Stimulated activated CD8-positive, alpha-beta memory T cell treated with anti-CD3 and anti-CD28 coated beads, Interleukin-15, amount 100 ng/mL, for 1 hour (primary cell): ENCODE data around the gene SORL1-AS1.
"Not testable (repeated sequence)": the region's sequence is repeated elsewhere in the genome, so short reads cannot be mapped to it uniquely, and the experiment has no call there.

ENCODE experiments used
- DNase-seq: peaks from one replicate; pipeline ENCODE4 v3.0.0-alpha.2; 2020; ENCODE audit warnings: low read depth

The SORL1-AS1 gene

GRCh38 chr11:121452609-121453150, at the start of gene SORL1-AS1:
TSS of gene SORL1-AS1 (minus strand) at chr11:121452967.
- DNase-seq, result no peak

- no peak for DNase-seq
Measured at GRCh38 chr11:121500717-121501116, 48.0 kb upstream of the SORL1-AS1 start.

DNA sequence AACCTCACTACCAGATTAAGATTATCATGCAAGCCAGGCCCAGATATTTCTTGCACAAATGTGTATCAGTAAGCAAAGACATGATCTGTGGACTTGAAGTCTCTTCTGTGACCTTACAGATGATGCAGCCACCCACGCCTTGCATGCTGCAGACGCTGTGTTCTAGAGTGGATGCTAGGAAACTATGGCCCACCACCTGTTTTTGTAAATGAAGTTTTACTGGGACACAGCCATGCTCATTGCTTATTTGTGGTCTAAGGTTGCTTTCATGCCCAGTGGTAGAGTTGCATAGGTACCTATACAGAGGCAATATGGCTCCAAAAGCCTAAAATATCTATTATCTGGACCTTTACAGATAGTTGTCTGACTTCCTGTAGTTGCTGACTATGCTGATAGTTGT, 47.5 kb upstream of the SORL1-AS1 start:
- DNase-seq, result no peak

DNA sequence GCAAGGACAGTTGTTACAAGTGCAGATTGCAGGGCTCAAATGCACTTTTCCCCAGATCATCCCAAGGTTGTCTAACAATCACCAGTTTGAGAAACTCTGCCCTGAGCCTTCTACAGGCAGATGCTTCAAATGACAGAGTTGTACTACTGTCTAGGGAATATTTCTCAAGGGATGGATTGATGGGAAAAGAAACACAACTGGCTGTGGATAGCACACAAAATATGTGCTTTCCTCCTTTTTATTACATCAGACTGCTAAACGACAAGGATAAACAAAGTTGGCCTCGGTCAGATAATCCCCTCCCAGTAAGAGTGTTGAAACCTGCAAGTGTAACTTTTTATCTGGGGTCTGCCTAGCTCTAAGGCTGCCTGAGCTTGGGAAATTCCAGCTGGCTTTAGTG, 46.6 kb upstream of the SORL1-AS1 start:
- DNase-seq, result no peak

- no peak for DNase-seq
Measured at GRCh38 chr11:121497176-121497998, 44.6 kb upstream of the SORL1-AS1 start.

- no peak for DNase-seq
Measured at GRCh38 chr11:121494355-121495099, 41.8 kb upstream of the SORL1-AS1 start.

DNA sequence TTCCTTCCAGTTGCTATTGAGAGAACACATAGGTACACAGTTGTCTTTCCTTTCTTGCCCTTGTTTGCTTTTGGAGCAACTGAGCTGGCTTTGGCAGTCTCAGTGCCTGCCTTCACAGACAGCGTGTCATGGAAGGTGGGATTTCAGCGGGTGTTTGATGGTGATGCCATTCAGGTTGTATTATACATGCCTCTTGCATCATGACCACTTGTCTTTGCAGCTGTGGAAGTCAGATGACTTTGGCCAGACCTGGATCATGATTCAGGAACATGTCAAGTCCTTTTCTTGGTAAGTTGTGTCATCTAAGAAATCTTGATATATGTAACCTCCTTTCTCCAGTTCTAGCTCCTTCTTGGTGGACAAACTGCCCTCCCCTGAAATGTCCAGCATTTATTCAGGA, 37.1 kb upstream of the SORL1-AS1 start:
- no peak for DNase-seq

GRCh38 chr11:121488641-121489040, 35.9 kb upstream of the SORL1-AS1 start:
- DNase-seq, result no peak

GRCh38 chr11:121488170-121488569, 35.4 kb upstream of the SORL1-AS1 start:
- DNase-seq, result no peak

DNA sequence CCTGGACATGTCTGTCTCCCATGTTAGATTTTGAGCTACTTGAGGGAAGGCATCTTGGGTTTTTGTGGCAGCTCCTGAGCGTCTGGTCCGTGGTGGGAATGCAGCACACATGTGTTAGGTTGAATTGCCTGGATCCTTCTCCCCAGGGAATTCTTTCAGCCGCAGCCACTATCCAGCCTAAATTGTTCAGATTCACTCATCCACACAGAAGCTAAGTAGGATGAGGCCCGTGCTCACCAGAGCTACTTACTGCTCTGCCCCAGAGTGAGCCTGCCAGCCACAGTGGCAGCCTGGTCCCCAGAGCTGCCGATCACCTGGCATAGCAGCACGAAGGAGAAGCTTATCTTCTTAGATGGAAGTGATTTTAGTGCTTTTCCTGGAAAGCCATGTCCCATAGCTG, 34.4 kb upstream of the SORL1-AS1 start:
- DNase-seq, result no peak

DNA sequence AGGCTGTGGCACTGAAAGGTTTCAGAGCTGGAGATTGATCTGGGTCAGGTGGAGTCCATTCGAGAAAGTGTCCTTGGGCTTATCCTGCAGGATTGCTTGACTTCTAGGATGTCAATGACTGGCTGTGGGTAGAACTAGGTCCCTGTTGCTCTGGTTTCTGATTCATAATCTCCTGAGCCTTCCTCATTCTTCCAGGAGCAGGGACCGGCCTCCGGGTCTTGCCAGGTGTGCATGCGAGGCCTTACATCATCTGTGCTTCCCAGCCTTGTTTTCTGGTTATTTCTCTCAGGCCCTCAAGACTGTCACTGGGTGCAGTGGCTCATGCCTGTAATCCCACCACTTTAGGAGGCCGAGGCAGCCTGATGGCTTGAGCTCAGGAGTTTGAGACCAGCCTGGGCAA, 33.3 kb upstream of the SORL1-AS1 start:
- no peak for DNase-seq

DNA sequence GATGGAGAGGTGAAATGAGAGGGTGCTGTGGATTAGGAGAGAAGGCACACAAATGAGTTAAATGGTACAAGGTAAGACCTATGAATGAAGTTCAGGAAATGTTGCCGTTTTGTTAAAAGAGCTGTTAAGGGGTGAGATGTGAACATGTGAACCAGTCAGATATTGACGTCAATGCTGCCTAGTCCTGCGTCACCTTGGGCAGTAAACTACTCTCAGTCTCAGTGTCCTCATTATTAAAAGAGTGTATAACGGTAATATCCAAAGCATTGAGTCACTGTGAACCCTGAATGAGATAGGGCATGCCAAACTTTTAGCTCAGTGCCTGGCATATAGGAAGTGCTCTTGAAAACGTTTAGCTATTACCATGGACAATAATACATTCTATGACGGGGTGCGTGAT, 32.4 kb upstream of the SORL1-AS1 start:
- no peak for DNase-seq

- no peak for DNase-seq
Measured at GRCh38 chr11:121483805-121484480, 31.2 kb upstream of the SORL1-AS1 start.

GRCh38 chr11:121482231-121483129, 29.7 kb upstream of the SORL1-AS1 start:
- DNase-seq, result no peak

- not testable (repeated sequence) for DNase-seq
Measured at GRCh38 chr11:121481484-121482230, 28.9 kb upstream of the SORL1-AS1 start.

GRCh38 chr11:121479698-121480238, 27.0 kb upstream of the SORL1-AS1 start:
- DNase-seq, result no peak

GRCh38 chr11:121478895-121479697, 26.3 kb upstream of the SORL1-AS1 start:
- DNase-seq, result no peak

GRCh38 chr11:121478226-121478894, 25.6 kb upstream of the SORL1-AS1 start:
- no peak for DNase-seq
